CD4-positive, alpha-beta T cell treated with Interleukin-10 for 1 hour (primary cell): Measurements from ENCODE around the gene LRP6.

ENCODE experiments used
- DNase-seq: peaks from one replicate; pipeline ENCODE4 v3.0.0-alpha.2; 2020

The LRP6 gene

DNA sequence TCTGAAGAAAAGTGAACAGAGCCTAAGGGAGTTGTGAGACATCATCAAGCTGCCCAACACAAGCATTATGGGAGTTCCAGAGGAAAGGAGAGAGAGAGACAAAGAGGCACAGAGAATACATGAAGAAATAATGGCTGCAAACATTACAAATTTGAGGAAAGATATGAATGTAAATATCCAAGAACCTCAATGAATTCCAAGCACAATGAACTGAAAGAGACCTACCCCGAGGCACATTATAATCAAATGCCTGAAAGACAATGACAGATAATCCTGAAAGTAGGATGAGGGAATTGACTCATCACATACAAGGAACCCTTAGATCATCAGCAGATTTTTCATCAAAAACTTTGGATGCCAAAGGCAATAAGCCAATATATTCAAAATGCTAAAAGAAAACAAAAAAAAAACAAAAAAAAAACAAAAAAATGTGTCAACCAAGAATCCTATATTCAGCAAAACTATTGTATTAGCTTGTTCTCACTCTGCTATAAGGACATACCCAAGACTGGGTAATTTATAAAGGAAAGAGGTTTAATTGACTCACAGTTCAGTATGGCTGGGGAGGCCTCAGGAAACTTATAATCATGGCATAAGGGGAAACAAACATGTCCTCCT lies 158.3 kb downstream of the LRP6 start:
- DNase-seq, result no peak

DNA sequence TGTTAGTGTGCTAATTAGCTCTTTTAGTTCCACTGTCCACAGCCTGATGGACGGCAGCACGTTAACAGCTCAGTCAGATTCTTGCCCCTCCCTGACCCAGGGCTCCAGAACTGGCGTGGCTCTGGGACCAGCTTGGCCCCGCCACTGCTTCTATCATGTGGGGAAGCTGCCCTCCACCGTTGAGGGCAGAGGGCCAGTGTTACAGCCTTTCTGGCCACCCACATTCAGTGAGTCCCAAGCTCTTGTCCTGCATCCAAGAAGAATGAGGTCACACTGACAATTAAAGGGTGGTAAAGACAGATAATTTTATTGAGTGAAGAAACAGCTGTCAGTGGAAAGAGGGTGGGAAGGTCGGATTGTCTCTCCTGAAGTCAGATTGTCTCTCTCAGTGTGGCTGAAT lies 159.2 kb downstream of the LRP6 start:
- DNase-seq, result no peak

DNA sequence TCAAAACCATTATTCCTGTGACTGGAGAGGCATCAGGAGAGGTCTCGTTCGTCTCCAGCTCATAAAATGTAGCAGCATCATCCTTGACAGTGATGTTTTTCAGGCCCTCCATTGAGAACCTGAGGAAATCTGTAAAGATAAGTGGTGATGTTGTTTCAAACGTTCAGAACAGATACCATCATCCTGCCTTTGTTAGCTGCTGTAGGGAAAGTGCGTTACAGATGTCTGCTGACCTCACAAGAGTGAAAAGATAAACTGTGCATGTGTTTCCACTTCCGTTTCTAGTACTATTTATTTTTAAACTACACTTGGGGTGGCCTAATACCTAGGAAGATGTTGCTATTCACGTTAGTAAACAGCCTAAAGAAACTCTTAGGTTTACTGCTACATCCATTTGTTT lies 167.7 kb downstream of the LRP6 start:
- DNase-seq, result no peak

- DNase-seq, result no peak
These were observed 168.2 kb downstream of the LRP6 start for GRCh38 chr12:12098691-12099015.

DNA sequence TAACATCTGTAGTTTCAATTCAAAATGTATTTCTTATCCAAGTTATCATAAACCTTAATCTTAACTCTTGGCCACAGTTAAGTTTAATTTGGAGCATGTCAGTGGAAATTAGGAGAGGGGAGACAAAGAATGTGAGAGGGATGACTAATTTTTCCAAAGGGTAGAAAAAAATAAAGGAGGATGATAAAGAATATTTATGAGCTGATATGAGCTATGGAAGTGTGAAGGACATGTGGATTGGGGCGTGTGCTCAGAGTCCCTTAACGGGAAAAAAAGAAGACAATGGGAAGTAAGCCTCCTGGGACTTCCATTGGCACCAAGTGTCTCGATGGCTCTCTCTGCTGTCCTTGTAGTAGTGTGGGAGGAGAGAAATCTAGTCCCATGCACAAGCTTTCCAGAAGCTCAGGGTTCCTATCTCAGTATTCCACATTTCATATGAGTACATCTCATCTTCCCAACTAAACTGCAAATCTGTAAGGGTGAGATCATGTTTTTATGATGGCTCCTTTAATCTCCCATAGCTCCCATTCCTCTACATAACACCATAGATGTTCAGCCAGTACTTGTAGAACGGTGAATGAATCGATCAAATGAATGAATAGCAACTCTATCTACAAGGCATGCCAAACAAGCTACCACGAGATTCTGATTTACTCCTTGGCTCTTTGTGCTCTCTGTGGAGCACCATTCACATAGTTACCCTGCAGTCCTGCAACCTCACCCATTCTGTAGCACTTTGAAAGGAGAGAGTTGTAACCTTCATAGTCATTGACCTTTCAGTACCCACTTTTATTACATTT lies 168.8 kb downstream of the LRP6 start:
- DNase-seq, result no peak

DNA sequence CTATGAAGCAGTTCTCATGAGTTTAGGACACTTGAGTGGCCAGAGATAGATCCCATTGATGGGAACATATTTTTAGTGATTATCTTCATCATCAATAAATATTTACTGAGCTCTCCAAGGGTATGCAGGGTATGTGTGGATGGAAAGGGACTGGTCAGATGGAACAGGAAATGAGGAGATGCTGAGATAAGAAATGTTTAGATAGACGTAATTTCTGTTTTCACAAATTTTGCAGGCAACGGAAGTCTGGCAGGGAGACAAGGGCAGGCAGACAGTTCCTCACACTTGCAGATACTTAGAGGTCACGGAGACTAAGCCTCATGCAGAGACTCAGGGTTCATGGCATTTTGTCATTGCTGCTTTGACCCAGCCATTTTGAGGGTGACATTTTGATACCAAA lies 171.8 kb downstream of the LRP6 start:
- no peak for DNase-seq

GRCh38 chr12:12094481-12094880 lies 172.4 kb downstream of the LRP6 start:
- DNase-seq, result no peak

- DNase-seq, result no peak
These were observed 174.7 kb downstream of the LRP6 start for GRCh38 chr12:12091977-12092663.

DNA sequence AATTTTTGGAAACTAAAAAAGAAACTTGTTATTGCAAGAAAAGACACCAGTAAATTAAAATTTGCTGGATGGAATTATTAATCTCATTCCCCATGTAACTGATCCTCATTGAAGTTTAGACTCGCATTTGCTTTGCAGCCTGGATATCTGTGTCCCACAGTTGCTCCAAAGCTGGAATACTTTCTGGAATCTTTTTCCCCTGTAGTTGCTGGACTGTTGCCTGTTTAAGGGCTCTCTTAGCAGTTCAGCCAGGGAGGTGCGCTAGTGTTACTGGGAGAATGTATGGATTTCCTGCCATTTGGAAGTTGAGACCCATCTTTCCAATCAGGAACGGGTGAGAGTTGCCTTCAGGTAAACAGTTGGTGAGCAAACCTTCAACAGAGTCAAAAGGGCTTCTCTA lies 175.8 kb downstream of the LRP6 start:
- no peak for DNase-seq

DNA sequence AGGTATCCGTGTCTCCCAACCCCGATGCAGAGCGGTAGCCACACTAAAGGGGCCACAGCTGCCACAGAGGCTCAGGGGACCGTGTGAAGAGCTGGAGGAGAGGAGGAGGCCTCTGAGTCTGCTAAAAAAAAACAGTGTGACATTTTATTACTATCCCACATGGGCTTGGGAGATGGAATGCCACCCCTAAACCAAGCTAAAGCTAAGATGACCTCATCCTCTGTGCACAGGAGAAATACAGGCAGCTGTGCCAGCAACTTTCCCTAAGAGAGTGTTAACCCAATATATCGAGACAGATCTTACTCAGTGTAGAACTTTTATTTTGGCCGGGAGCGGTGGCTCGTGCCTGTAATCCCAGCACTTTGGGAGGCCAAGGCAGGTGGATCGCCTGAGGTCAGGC lies 178.1 kb downstream of the LRP6 start:
- no peak for DNase-seq

DNA sequence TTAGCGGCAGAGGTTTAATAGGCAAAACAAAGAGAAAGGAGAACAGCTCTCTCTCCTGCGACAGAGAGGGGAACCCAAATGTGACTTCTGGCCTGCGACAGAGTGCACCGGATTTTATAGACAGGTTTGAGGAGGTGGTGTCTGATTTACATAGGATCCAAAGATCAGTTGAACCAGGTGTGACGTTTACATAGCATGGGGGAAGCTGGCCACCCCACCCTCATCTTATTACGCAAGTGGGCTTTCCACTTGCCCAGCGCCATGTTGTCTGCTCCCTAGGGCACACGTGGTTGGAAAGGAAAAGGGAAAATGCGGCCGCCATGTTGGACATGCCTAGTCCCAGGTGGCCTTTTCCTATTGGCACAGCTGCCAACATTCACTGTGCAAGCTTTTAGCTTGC lies 178.7 kb downstream of the LRP6 start:
- DNase-seq, result no peak

GRCh38 chr12:12087693-12088034 lies 179.2 kb downstream of the LRP6 start:
- no peak for DNase-seq

- DNase-seq, result no peak
These were observed 179.7 kb downstream of the LRP6 start for GRCh38 chr12:12086973-12087692.

DNA sequence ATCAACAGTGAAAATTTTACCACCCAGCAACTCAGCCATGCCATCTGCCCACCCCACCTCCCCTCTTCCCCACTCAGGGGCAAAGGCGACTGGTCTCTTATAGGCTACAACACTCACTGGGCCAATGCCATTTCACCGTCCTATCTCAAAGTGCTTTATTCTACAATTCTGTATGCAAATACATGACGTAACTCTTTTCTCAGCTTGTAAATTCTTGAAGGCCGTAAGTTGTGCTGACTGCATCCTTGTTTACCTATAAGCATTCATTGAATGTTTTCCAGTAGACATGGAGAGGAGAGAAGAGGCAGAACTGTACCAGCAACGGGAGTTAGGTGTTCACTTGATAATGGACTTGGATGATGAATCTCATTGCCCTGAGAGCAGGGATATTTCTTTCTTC lies 180.5 kb downstream of the LRP6 start:
- no peak for DNase-seq

DNA sequence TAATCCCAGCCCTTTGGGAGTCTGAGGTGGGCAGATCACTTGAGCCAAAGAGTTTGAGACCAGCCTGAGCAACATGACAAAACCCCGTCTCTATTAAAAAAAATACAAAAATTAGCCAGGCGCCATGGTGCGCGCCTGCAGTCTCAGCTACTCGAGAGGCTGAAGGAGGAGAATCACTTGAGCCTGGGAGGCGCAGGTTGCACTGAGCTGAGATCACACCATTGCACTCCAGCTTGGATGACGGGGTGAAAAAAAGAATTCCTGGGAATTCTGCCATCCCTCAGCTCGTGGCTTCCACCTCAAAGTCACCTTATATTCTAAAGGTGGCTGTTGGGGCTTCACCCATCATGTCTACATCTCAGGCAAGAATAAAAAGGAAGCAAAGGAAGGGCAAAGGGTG lies 183.2 kb downstream of the LRP6 start:
- DNase-seq, result no peak

- DNase-seq, result peak; percentile 23
These were observed 184.9 kb downstream of the LRP6 start for GRCh38 chr12:12081836-12082497.

DNA sequence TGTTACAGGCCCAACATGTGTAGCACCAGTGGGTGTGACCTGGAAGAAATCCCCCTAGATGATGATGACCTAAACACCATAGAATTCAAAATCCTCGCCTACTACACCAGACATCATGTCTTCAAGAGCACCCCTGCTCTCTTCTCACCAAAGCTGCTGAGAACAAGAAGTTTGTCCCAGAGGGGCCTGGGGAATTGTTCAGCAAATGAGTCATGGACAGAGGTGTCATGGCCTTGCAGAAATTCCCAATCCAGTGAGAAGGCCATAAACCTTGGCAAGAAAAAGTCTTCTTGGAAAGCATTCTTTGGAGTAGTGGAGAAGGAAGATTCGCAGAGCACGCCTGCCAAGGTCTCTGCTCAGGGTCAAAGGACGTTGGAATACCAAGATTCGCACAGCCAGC lies 187.6 kb downstream of the LRP6 start:
- DNase-seq, result no peak

DNA sequence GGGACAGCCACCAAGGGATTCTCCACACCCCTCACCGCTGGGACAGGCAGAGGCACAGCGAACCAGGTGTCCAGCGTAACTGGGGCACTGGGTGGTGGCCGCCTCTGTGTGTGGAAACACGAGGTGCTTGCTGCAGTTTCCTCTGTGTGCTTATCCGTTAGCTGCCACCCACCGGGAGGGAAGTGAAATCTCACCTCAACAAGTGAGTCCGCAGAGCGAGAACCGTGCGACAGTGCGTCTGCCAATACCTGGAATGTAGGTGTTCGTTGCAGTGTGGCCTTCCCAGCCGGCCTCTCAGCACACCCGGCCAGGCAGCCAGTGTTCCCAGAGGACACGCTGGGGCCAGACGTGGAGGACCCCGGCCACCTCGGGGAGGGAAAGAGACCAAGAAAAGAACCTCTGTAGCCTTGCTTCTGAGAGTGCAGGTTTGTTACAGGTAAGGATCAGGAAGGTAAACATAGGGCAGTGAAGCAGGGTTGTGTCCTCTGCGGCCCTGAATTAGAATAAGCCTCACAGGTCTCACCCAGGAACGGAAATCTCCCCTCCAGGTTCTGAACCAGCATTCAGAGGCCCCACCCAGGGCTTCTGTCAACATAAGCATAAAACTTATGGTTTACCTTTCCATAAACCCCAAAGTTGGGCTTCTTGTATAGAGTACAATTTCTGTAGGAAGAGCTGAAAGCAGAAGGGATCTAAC lies 194.6 kb downstream of the LRP6 start:
- DNase-seq, result peak; percentile 41

DNA sequence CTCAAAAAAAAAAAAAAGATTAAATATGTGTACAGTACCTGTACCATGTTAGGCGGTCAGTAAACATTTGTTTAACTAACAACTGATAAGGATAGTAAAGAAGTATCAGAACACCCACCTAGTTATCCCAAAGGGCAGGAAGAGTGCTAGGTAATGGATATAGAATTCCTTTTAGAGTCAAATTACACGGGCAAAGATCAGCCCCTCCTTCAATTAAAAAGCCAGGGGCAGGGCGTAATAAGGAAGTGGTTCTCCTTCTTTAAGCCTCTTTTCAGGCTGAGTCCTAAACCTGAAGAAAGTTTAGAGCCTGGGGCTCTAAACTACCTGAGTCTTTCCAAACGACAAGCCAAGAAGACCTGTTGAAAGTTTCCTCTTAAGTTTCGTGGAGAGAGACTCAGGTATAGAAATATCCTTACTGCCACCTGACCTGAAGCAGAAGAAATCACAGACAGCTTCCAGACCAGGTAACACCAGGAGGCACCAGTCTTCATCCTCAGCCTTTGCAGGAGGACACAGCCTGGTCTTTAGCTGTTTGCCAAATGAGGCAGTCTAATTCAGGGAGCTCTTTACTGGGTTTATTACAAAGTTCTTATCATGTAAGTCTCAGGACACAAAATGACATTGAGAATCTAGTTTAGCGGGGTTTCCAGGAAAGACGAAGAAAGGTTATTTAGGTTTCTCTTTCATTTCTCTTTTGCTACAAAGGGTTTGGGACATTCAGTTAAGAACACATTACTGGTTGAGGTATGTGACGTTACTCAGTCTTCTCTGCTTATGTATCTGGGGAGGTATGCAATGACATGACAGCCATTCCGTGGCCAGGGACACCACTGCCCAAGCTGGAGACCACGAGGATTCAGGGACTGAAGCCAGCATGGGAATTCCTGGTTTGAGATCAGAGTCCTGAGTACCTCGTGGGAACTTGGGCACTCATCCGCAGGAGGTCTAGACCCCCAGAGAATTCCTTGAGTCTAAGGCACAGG lies 195.9 kb downstream of the LRP6 start, which contains the start of gene BCL2L14:
TSS of gene BCL2L14 (plus strand) at position 266 of the 983 bp plus-strand sequence. CDS start 8,367 bp downstream, outside the sequence.
- peak; percentile 28 for DNase-seq

DNA sequence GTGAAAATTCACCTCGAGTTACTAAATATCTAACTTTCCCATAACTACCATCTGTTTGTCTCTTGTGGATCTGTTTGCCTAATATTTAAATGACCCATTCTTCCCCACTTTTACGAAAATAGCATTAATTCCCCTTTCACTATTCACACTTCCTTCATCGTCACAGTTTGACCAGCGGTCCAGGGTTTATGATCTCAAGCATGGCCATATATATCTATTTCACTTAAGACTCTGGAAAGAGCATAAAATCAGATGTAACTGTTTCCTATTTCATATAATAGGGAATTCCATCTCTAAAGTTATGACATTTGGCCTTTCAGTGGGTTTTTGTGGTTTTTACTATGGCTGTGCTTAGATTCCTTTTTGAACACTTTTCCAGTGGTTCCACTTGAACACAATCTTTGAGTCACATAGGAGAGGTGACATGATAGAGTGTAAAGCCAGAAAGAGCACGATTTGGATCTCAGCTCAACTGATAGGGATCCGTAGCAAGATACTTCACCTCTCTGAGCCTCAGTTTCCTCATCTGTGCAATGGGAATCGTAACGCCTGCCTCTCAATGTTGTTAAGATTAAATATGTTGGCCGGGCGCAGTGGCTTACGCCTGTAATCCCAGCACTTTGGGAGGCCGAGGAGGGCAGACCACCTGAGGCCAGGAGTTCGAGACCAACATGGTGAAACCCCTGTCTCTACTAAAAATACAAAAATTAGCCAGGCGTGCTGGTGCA lies 196.9 kb downstream of the LRP6 start:
- no peak for DNase-seq
